ENCODE data around the gene CDC42BPB.

GRCh38 chr14:103022685-103023044 lies 34.7 kb downstream of the CDC42BPB start:
- TF ChIP-seq POLR2A (IDR thresholded peaks at IDR 0.05; ENCODE audit: low read depth, low read length) (no peak), POLR2AphosphoS5 (IDR thresholded peaks at IDR 0.05; ENCODE audit: low read depth, low read length) (no peak), SPI1 (IDR thresholded peaks at IDR 0.05; ENCODE audit: low read depth, low read length) (no peak), TAF1 (IDR thresholded peaks at IDR 0.05; ENCODE audit: low read depth, low read length) (no peak), POU2F2 (IDR thresholded peaks at IDR 0.05; ENCODE audit: low read depth, low read length) (no peak), PAX5 (IDR thresholded peaks at IDR 0.05; ENCODE audit: insufficient read depth, low read length, severe bottlenecking) (no peak)
